Measurements from ENCODE around the gene KRT72.

DNA sequence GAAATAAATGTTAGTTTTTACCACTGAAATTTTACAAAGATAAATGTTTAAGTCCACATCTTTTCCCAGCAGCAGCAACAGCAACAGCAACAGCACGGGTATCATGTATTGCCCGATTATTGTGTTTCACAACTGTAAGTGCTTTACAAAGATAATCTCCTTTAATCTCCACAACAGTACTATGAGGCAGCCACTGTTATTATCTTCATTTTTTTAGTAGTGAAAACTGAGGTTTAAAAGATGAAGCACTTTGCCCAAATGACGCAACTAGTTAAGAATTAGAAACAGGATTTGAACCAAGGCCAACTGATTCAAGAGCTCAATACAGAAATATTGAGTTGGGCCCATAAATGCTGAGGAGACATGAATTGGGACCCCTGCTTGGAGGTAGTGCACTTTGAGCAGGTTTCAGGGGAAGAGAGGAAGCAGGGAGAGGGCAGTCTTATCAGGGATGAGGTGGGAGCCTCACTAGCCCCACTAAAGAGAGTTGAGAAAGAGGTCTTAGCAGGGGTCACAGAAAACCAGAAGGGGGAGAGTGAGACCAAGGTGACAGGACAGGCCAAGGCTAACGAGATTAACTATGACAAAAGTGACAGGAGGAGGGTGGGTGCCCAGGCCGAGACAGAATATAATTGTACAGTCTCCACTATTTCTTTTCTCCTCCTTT, 35.5 kb upstream of the KRT72 start:
- no peak for TF ChIP-seq POLR2A (IDR thresholded peaks at IDR 0.05)
- TF ChIP-seq, protein P1, sequence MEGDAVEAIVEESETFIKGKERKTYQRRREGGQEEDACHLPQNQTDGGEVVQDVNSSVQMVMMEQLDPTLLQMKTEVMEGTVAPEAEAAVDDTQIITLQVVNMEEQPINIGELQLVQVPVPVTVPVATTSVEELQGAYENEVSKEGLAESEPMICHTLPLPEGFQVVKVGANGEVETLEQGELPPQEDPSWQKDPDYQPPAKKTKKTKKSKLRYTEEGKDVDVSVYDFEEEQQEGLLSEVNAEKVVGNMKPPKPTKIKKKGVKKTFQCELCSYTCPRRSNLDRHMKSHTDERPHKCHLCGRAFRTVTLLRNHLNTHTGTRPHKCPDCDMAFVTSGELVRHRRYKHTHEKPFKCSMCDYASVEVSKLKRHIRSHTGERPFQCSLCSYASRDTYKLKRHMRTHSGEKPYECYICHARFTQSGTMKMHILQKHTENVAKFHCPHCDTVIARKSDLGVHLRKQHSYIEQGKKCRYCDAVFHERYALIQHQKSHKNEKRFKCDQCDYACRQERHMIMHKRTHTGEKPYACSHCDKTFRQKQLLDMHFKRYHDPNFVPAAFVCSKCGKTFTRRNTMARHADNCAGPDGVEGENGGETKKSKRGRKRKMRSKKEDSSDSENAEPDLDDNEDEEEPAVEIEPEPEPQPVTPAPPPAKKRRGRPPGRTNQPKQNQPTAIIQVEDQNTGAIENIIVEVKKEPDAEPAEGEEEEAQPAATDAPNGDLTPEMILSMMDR (IDR thresholded peaks at IDR 0.05): no peak
